ENCODE measurements around the gene XPNPEP1.

- TF ChIP-seq CTCF (IDR thresholded peaks at IDR 0.05; ENCODE audit: insufficient read depth, low read length, poor library complexity, severe bottlenecking) (no peak), EZH2phosphoT487 (conservative IDR thresholded peaks at IDR 0.05; ENCODE audit: low read length) (no peak)
These were observed 31.2 kb downstream of the XPNPEP1 start for GRCh38 chr10:109892117-109892516.

Measured in SU-DHL-6 (cell line).